HepG2 (cell line): Measurements from ENCODE around the gene DHFR2.
"Not testable (repeated sequence)": the region's sequence is repeated elsewhere in the genome, so short reads cannot be mapped to it uniquely, and the experiment has no call there.

ENCODE experiments used
- JUNB ChIP-seq: sonication (generic); formaldehyde crosslinking; IDR thresholded peaks from 2 replicates; pipeline ENCODE4 v1.8.0; 2022; ENCODE audit warnings: missing genetic modification reagents, mild to moderate bottlenecking, borderline replicate concordance
- MTA3 ChIP-seq: sonication (generic); formaldehyde crosslinking; IDR thresholded peaks from 2 replicates; pipeline ENCODE4 v1.4.0; 2020; ENCODE audit warnings: missing genetic modification reagents
- PTBP1 ChIP-seq: fragments of 200-400 bp; formaldehyde crosslinking; IDR thresholded peaks from 2 replicates; pipeline ENCODE4 v1.6.1; 2018; ENCODE audit warnings: low read length, low read depth; ENCODE audit not compliant: poor library complexity, severe bottlenecking
- RAD21 ChIP-seq: fragments of 450-650 bp; formaldehyde crosslinking; IDR thresholded peaks from 2 replicates; pipeline ENCODE4 v1.5.0; 2020; ENCODE audit warnings: mild to moderate bottlenecking
- SAFB2 ChIP-seq: sonication (generic); formaldehyde crosslinking; IDR thresholded peaks from 2 replicates; pipeline ENCODE4 v1.5.1; 2020; ENCODE audit warnings: missing genetic modification reagents, low read depth, mild to moderate bottlenecking, borderline replicate concordance
- ZFP36 ChIP-seq: fragments of 150-350 bp; IDR thresholded peaks from 2 replicates; pipeline ENCODE4 v1.6.1; 2018; ENCODE audit warnings: borderline replicate concordance, low read length, low read depth; ENCODE audit not compliant: partially characterized antibody
- ZNF772 ChIP-seq: sonication (generic); formaldehyde crosslinking; IDR thresholded peaks from 2 replicates; pipeline ENCODE4 v1.5.0; 2020; ENCODE audit warnings: mild to moderate bottlenecking, missing genetic modification reagents

GRCh38 chr3:94044100-94044936 lies 18.4 kb downstream of the DHFR2 start:
- not testable (repeated sequence) for TF ChIP-seq ZFP36; PTBP1; SAFB2; RAD21 (CRISPR knock-in tag); ZNF772 (CRISPR knock-in tag); JUNB (CRISPR knock-in tag); MTA3
